ENCODE measurements around the gene RCOR3. TPM values are rescaled to one million over a fixed set of nuclear protein-coding genes. Genes with fewer than 3 reads are reported as not detected.
"Not testable (repeated sequence)": the region's sequence is repeated elsewhere in the genome, so short reads cannot be mapped to it uniquely, and the experiment has no call there.

The RCOR3 gene
- total and polyA plus RNA-seq, 2 of the 8 experiments (the other 6 are each of a cell fraction or from before 2014, with no cell fraction given): 21.4 to 36.3 TPM

DNA sequence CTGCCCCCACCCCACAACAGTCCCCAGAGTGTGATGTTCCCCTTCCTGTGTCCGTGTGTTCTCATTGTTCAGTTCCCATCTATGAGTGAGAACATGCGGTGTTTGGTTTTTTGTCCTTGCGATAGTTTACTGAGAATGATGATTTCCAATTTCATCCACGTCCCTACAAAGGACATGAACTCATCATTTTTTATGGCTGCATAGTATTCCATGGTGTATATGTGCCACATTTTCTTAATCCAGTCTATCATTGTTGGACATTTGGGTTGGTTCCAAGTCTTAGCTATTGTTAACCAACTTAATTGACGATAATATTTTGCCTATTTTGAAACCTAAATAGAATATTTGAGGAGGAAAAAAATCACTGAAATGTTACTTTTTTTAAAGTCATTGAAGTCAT is 3.9 kb downstream of the RCOR3 start:
- H3K23ac ChIP-seq (ENCODE audit: insufficient read length); H3K18ac ChIP-seq (ENCODE audit: extremely low read depth, low read length); H2BK20ac ChIP-seq (ENCODE audit: low read length); DNase-seq (ENCODE audit: low read depth in 1 of 2, low spot score in 2 of 2); POLR2A ChIA-PET (ENCODE audit: partially characterized antibody); H3K9ac ChIP-seq (replicated peaks in 1 of 4; ENCODE audit: extremely low read depth in 1 of 4, low read depth in 3 of 4, low read length in 3 of 4); H3K4me3 ChIP-seq (ENCODE audit: extremely low read depth in 1 of 4, insufficient read depth in 2 of 4, low read depth in 3 of 4, low read length in 4 of 4); H4K5ac ChIP-seq (ENCODE audit: insufficient read length, low read depth, low read length); H3K56ac ChIP-seq (replicated peaks; ENCODE audit: insufficient read length, low read depth, low read length); H3K4ac ChIP-seq (replicated peaks; ENCODE audit: insufficient read length, low read depth, low read length); H3K9me3 ChIP-seq (ENCODE audit: insufficient read depth in 2 of 2, low read depth in 1 of 2, low read length in 1 of 2); FAIRE-seq; H4K20me1 ChIP-seq (replicated peaks in 1 of 2; ENCODE audit: control insufficient read depth in 1 of 2, insufficient read depth in 2 of 2, low read length in 2 of 2); H2BK5ac ChIP-seq (ENCODE audit: low read depth, low read length); H2BK15ac ChIP-seq (ENCODE audit: low read length); H3K27ac ChIP-seq (ENCODE audit: low read depth, low read length); H2AFZ ChIP-seq (ENCODE audit: low read length); H3K14ac ChIP-seq (ENCODE audit: insufficient read length); H2AK5ac ChIP-seq (ENCODE audit: low read depth, low read length); H3K4me2 ChIP-seq (ENCODE audit: insufficient read depth in 1 of 2, low read depth in 2 of 2, low read length in 2 of 2); H3K4me1 ChIP-seq (replicated peaks in 1 of 4; ENCODE audit: control insufficient read depth in 3 of 4, insufficient read depth in 4 of 4, low read length in 3 of 4); H4K91ac ChIP-seq (replicated peaks; ENCODE audit: insufficient read length, low read length); H3K79me1 ChIP-seq (ENCODE audit: low read depth, low read length); H2BK120ac ChIP-seq (replicated peaks; ENCODE audit: low read depth, low read length); H2BK12ac ChIP-seq (ENCODE audit: low read depth, low read length); H3K27me3 ChIP-seq (replicated peaks in 1 of 4; ENCODE audit: control insufficient read depth in 3 of 4, extremely low read depth in 1 of 4, insufficient read depth in 3 of 4, low read length in 3 of 4); H4K8ac ChIP-seq (ENCODE audit: extremely low read depth, insufficient read depth, low read length): not testable (repeated sequence)
- 100% methylated on average over 1 of the region's 5 CpGs; no CpG with 5 or more reads in 1 of the 2 experiments for WGBS, 2 experiments (ENCODE audit: extremely low coverage in 1 of 2, insufficient coverage in 1 of 2, insufficient read length in 1 of 2, insufficient replicate concordance in 2 of 2, low coverage in 1 of 2, low lambda C conversion rate in 2 of 2, missing lambda C conversion rate in 1 of 2)
- CTCF ChIA-PET (ENCODE audit: partially characterized antibody): interaction anchor here (1.0 to 1.3 kb wide), 2 partner anchors 26 to 255 kb away, joined by 3 to 4 read pairs; no protein-coding TSS in a partner anchor
- Histone ChIP-seq H3K23me2 (ENCODE audit: low read depth, low read length) (peaks cover 14% of the 10 kb centered on the region; the same call in 1 of the 2 replicates), H3K79me2 (ENCODE audit: control insufficient read depth in 1 of 2, insufficient read depth in 2 of 2, low read length in 2 of 2) (peaks cover 0 to 28% of the 10 kb centered on the region in 2 experiments; a peak in 2 of 4 replicates), H3K36me3 (ENCODE audit: control insufficient read depth in 2 of 4, insufficient read depth in 4 of 4, low read length in 3 of 4) (peaks cover 0 to 25% (median 0%) of the 10 kb centered on the region in 4 experiments; a peak in 1 of 8 replicates)
